Right renal cortex interstitium (tissue), 3 donors: ENCODE data around the gene EQTN. TPM values are rescaled to one million over a fixed set of nuclear protein-coding genes. Genes with fewer than 3 reads are reported as not detected.

Experiments
- polyA plus RNA-seq, 3 donors: library from polyadenylated mRNA; unstranded; fragments of 120-200 nt; gene quantifications; one replicate each; pipeline ENCODE4 v1.2.1, GENCODE V29; 2013; ENCODE audit not compliant: insufficient read length in 3 of 3

EQTN gene
- polyA plus RNA-seq, 3 donors = 0.19 to 0.36 TPM; not detected in 1

Other genes with a start within 250 kb of the EQTN start
- gene TEK, start 187.9 kb downstream of the EQTN start, polyA plus RNA-seq = 10 to 100 TPM; 44.9 to 49.7 (median 49.2) TPM
- not detected for gene IFNK, start 227.1 kb upstream of the EQTN start, polyA plus RNA-seq
- gene MOB3B, start 232.7 kb upstream of the EQTN start, polyA plus RNA-seq = 10 to 100 TPM; 24.0 to 26.2 (median 25.5) TPM